NOMO-1 treated with DMSO at 0.1 percent for 48 hours (cell line): ENCODE measurements around the gene WIPF1.
A peak's percentile ranks its signal among the peaks of the same experiment; 100 is the strongest.

ENCODE experiments used
- DNase-seq: peaks from one replicate; lab custom pipeline; 2025; ENCODE audit not compliant: unreplicated experiment; lab: John Stamatoyannopoulos, UW

Gene WIPF1, protein sequence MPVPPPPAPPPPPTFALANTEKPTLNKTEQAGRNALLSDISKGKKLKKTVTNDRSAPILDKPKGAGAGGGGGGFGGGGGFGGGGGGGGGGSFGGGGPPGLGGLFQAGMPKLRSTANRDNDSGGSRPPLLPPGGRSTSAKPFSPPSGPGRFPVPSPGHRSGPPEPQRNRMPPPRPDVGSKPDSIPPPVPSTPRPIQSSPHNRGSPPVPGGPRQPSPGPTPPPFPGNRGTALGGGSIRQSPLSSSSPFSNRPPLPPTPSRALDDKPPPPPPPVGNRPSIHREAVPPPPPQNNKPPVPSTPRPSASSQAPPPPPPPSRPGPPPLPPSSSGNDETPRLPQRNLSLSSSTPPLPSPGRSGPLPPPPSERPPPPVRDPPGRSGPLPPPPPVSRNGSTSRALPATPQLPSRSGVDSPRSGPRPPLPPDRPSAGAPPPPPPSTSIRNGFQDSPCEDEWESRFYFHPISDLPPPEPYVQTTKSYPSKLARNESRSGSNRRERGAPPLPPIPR

DNA sequence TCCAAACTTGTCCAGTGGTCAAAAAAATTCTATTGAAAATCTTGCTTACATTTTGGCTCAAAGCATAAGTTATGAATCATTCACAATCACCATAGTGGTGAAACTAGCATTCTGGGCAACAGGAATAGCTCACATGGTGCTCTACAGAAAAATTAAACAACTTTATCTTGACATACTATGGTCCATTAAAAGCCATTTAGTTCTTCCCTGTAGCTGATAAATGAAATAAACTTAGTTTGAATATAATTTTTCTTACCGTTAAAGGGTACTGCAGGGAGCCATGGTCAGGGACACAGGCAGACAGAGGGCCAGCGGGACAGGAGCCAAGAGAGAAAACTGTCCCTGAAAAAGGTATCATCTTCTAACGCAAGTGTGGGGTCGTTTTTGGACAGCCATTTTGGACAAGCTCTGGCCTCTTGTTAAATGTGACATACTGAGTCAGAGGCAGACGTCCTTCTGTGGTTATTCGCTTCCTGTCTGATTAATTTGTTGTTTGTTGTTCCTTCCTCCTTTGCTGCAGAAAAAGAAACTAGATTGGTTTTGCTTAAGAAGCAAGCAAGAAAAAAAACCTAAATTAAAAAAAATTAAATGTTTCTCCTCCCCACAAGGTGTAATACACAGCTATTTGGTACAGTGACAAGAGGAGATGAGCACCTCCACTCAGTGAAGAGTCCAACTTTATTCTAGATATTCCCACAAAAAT lies at the start of gene WIPF1:
WIPF1 (minus strand) TSS at position 460 of the 703 bp plus-strand sequence. CDS start 12,231 bp downstream, outside the sequence.
- peak; percentile 91 for DNase-seq

DNA sequence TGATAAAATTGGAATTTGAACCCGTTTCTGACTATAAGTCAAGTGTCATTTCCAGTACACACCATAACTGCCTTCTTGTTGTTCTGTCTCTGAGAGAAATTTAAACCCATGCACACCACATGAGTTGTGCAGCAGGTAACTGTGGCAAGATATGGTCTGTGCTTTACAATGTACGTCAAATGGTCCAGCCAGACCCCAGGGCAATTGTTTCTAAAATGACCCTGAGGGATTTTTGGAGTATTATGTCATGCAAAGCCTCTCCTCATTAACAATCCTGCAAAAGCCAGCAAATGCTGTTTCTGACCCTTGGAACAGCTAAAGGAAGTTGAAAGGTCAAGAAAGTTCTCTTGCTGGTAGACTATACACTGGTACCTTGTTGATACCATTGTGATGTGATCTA lies 47.7 kb upstream of the WIPF1 start:
- DNase-seq = no peak

DNA sequence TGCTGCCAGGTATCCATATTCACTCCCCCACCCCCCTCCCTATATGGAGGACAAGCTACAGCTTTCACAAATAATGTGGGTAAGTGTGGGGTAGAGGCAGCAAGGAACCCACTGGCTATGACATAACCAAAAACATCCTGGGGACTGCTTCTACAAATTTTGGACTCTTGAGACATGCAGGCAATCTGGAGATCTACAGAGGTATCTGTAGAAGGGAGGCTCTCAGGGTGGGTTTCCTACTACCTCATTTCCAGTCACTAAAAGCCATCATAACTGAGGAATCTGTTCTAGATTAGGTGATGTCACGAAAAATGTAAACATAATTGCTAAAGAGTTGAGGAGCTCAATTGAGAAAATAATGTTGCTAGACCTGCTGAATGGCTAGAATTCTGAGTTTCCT lies 46.8 kb upstream of the WIPF1 start:
- DNase-seq = no peak

- DNase-seq = no peak
These were observed 45.8 kb upstream of the WIPF1 start for GRCh38 chr2:174643356-174643755.

DNA sequence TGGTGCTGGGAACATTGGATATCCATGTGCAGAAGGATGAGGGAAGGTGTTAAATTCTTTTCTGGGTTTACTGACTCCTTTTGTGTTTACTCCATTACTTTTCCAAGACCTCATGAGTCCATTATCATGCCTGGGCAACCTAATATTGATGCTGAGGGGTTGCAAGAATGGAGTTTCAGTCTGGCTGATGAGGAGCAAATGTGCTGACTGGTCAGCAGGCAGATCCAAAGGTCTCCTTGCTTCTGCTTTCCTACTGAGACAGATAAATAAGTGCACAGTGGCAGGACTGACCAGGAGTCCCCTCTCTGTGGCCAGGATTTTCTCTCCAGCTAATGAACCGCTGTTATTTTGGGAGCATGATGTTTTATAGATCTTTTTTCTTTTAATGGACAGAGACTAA lies 43.6 kb upstream of the WIPF1 start:
- DNase-seq = no peak

DNA sequence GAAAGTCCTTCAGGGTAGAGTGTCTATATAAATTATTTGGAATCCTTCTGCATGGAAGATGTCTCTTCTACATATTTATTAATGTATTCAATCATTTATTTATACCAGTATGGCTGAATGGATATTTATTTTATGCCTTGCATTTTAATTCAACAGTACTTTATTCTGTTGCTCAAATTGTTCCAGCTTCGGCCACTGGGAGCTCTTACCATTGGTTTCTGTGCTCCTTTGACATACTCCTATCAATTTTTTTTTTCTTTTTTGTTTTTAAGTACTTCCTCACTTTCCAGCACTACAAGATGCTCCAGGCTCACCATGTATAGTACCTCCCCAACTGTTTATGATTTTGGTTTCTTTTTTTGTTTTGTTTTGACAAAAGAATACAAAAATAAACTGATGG lies 39.4 kb upstream of the WIPF1 start:
- DNase-seq = no peak

DNA sequence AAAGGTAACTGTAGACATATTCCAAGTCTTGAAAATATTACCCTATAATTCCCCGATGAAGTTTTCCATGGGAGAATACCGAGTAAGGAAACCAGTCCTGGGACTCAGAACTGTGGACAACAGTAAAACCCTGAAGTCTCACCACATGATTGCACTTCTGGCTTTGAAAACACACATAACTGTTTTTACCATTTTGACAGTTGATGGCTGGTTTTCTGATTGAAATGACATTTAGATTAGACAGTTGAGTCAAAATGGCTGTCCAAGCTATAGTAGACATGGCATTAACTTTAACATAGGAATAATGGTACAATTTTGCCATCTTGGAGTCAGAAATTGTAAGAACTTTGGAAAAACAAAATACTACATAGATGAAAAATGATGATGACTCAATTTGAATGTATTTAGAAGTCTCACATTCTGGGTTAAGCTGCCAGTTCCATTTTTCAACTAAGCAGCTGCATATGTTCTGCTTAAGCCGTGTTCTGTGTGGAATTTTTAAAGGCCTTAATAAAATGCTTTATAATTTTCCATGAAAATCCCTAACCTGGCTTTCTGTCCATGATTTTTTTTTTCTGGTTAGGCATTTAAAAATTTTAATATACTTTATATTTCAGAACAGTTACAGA lies 38.3 kb upstream of the WIPF1 start:
- no peak for DNase-seq

DNA sequence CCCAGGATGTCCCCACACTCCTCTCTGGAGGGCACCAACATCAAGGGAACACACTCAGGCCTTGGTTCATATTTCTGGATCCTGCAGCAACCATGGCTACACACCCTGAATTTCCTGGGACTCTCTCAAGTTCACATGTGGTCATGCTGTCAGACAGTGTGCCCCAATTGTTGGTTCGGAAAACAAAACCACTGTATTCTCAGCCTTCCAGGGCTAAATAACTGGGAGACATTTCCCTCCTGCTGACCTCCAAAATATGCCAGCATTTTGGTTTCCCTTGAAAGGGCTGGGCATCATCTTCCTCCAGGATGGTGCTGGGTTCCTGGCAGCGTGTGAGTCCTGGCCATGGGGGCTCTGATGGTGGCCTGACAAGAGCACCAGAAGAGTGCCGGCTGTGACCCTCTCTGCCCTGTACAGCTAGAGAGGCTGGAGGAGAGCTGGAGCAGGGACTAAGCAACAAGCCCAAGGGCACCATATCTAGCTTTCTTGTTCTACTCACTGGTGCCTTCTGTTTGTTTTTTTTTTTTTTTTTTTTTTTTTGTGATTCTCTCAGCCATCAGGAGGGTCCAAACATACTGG lies 37.5 kb upstream of the WIPF1 start:
- no peak for DNase-seq

- peak; percentile 78 for DNase-seq
These were observed 36.8 kb upstream of the WIPF1 start for GRCh38 chr2:174634130-174635014.

DNA sequence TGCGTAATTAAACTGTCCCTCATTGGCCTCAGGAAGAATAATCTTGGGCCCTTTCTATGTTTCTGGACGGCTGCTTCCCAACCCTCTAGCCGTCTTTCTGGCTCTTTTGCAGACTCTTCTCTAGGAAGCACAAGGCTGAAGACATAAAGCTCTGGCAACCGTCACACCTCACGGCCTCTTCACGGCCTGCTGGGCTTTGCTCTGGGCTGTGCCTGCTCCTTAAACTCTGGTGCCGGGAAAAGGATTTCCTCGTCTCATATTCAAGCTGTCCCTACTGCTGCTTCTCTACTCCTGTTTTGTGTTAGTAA lies 36.0 kb upstream of the WIPF1 start:
- DNase-seq = no peak

DNA sequence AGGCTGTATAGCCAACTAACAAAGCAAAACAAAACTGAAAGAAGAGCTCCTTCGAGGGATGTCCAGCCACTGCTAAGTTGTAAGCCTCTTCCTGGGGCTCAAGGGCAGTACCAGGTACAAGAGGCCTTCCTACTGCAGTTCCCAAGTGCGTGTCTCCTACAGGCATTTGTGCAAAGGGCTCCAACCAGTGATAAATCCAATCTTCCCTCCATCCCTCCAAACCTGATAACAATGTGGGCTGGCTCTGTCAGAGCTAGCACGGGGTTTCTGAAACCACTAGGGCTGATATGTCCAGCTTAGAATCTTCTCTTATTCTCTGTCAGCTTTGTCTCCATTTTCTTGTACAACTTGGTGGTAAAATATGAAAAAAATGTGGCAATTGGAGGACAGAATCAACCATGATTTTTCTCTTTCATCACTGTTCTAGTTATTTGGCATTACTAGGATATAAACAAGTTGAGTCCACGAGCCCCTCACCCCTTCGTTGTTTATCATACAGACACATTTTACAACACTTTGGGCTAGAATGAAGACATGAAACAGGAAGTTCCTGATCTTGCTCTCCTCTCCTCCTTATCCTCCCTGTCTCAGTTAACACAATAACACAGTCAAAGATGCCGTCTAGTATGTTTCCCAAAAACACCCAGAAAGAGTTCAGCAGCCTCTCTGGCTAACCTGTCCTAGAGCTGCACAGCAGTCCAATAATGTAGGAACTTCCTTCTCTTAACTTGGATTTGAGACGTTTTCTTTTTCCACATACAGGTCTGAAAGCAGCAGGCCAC lies 35.4 kb upstream of the WIPF1 start:
- DNase-seq = peak; percentile 50

DNA sequence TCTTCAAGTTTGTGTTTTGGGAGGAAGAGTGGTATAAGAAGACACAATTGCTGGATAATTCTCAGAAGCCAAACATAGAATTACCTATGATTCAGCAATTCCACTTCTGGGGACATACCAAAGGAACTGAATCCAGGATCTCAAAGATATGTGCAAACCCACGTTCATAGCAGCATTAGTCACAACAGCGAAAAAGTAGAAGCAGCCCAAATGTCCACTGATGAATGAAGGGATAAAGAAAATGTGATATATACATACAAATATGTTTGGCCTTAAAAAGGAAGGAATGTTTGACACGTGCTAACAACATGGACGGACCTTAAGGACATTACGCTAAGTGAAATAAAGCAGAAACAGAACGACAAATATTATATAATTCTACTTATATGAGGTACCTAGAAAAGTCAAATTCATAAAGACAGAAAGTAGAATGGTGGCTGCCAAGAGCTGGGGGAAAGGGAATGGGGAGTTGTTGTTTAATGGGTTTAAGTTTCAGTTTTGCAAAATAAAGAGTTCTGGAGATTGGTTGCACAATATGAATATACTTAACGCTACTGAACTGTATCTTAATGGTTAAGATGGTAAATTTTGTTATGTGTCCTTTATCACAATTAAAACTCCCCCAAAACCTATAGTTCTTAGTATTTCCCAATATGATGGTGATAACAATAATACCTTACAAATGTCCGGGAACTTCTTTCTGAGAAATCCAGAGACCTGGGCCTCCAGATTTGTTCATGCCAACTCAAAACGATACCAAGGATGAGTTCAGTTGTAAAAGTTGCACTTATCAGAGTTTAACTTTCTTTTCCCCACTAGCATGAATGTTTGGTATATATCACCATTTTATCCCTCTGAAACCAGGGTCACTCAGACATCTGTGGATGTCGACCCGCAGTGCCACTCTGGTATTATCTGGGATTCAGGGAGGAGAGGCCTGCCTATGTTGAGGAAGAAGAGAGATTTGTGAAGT lies 33.7 kb upstream of the WIPF1 start:
- DNase-seq = no peak

GRCh38 chr2:174630107-174630506 lies 32.5 kb upstream of the WIPF1 start:
- DNase-seq = no peak

- DNase-seq = no peak
These were observed 31.9 kb upstream of the WIPF1 start for GRCh38 chr2:174629506-174629905.

DNA sequence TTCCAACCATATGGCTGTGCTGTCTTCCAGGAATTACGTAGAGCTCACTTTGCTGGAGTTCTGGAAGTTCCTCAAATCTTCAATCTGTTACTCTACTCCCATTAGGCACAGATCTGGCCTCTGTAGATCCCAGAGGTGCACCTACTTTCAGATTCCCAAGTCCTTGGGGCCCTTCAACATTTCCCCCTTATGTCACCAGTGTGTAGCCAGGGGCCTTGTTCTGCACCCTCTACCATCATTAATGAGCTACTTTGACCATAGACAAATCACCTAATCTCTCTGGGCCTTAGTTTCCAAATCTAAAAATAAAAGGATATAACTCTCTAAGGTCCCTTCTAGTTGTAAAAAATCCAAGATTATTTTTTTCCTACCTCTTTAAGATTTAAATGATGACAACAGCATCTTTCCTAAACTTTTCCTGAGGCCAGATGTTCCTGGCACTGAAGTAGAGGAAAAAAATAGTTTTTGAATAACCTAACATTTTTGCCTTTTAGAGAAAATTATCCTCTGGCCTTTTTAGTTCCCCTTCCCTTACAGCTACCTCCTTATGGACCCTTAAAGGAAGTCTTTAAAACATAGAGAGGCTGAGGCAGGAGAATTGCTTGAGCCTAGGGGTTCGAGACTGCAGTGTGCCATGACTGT lies 31.0 kb upstream of the WIPF1 start:
- no peak for DNase-seq

DNA sequence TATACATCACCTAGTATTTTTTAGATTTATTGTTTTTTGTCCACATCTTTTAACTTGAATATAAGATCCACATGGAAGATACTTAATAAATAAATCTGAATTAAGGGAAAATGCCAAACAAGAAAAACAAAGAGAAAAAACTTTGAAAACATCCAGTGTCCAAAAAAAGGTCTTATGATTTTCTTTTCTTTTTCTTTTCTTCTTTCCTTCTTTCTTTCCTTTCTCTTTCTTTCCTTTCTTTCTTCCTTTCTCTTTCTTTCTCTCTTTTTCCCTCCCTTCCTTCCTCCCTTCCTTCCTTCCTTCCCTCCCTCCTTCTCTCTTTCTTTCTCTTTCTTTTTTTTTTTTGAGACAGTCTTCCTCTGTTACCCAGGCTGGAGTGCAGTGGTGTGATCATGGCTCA lies 29.6 kb upstream of the WIPF1 start:
- no peak for DNase-seq

DNA sequence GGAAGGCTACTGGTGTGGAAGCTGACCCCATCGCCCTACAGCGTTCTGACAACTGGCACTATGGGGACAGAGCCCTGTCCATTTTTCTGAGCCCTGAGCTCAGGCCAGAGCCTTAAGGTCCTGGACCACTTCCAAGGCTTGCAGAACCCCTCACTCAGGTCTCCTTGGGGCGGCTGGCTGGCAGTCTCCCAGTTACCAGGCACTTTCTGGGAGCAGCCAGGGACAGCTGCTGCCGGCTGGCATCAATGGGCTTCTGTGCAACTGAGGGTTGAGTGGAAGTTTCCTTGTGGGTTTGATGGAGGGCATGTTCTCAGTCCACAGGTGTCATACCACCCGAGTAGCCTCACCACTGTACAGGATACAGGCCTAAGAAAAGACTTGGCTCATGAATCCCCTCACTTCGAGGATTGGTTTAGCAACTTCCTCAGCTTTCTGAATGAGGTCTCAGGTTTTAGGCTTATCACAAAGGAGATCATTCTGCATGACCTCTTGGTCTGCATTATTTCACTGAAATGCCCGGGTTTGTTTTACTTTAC lies 27.4 kb upstream of the WIPF1 start:
- no peak for DNase-seq

- no peak for DNase-seq
These were observed 26.1 kb upstream of the WIPF1 start for GRCh38 chr2:174623690-174624089.
